HK-2 (cell line): ENCODE measurements around the gene SLC7A7.
"Not testable (repeated sequence)": the region's sequence is repeated elsewhere in the genome, so short reads cannot be mapped to it uniquely, and the experiment has no call there.

Experiments used
- DNase-seq: peaks from one replicate; pipeline ENCODE4 v3.0.0-alpha.2; 2018; ENCODE audit not compliant: unreplicated experiment

Gene SLC7A7

GRCh38 chr14:22814941-22815713 is at the start of gene SLC7A7:
SLC7A7 (minus strand) TSS chr14:22815435; CDS start chr14:22813398, 2,037 bp downstream.
- DNase-seq = no peak

- no peak for DNase-seq
These were observed 49.7 kb upstream of the SLC7A7 start for GRCh38 chr14:22864979-22865378.

- DNase-seq = no peak
These were observed 46.4 kb upstream of the SLC7A7 start for GRCh38 chr14:22861651-22862050.

DNA sequence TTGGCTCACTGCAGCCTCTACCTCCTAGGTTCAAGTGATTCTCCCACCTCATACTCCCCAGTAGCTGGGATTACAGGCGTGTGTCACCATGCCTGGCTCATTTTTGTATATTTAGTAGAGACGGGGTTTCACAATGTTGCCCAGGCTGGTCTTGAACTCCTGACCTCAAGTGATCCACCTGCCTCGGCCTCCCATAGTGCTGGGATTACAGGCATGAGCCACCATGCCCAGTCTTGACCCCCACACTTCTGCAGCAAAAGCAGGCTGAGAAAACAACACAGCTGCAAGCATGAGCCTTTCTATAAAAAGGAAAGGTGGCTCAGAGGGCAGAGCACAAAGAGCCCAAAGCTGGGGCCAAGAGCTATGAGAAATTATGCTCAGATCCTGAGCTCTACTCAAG is 45.1 kb upstream of the SLC7A7 start:
- not testable (repeated sequence) for DNase-seq

- no peak for DNase-seq
These were observed 41.2 kb upstream of the SLC7A7 start for GRCh38 chr14:22856428-22856827.

DNA sequence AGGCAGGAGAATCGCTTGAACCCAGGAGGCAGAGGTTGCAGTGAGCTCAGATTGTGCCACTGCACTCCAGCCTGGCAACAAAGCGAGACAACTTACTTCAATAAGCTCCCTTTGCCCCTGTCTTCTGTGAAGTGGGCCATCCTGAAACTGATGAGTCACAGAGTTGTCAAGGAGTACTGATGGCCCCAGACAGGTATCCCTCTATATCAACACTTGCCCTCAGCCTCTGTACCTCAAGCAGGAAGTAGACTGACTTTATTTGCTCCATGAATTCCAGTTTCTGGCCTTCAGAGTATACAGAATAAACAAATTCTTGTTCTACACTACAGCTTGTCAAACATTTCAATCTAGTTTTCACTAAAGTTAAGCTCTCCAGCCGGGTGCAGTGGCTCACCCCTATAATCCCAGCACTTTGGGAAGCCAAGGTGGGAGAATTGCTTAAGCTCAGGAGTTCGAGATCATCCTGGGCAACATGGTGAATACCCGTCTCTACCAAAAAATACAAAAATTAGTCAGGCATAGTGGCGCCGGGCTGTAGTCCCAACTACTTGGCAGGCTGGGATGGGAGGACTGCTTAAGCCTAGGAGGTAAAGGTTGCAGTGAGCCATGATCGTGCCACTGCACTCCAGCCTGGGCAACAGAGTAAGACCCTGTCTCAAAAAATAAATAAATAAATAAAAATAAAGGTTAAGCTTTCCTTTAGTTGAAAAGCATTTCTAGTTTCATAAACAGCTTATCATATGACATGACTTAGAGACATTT is 39.9 kb upstream of the SLC7A7 start:
- DNase-seq = no peak

DNA sequence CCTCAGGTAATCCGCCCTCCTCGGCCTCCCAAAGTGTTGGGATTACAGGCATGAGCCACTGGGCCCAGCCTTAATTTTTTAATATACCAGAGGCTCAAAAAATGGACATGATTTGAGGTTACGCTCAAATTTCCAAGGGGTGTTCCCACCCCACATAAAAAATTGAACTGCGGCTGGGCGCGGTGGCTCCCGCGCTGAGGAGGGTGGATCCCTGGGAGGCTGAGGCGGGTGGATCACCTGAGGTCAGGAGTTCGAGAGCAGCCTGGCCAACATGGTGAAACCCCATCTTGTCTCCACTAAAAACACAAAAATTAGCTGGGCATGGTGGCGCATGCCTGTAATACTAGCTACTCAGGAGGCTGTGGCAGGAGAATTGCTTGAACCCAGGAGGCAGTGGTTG is 39.1 kb upstream of the SLC7A7 start:
- DNase-seq = not testable (repeated sequence)

- peak; percentile 93 for DNase-seq
These were observed 37.9 kb upstream of the SLC7A7 start for GRCh38 chr14:22852940-22853767.

DNA sequence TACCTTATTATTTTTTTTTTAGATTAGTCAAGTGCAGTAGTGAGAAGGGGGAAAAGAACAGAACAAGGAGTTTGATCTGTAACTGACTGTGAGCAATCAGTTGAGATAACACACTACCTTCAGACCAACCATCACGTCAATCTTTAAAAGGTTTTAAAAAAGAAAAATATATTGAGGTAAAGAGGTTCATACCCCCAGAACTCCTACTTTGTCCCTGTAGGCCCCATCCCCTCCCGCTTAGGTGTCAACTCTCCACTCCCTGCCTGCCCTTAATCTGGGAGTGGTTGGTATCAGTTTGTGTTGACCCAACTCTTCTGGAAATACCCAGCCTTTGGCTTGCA is 37.3 kb upstream of the SLC7A7 start:
- no peak for DNase-seq

DNA sequence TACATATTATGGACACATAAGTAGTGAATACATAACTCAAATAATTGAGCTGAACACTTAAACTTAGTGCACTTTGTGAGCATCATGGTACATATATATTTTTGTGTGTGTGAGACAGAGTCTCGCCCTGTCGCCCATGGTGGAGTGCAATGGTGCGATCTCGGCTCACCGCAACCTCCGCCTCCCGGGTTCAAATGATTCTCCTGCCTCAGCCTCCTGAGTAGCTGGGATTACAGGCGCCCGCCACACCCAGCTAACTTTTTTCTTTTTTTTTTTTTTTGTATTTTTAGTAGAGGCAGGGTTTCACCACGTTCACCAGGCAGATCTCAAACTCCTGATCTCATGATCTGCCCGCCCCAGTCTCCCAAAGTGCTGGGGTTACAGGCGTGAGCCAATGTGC is 36.9 kb upstream of the SLC7A7 start:
- not testable (repeated sequence) for DNase-seq

DNA sequence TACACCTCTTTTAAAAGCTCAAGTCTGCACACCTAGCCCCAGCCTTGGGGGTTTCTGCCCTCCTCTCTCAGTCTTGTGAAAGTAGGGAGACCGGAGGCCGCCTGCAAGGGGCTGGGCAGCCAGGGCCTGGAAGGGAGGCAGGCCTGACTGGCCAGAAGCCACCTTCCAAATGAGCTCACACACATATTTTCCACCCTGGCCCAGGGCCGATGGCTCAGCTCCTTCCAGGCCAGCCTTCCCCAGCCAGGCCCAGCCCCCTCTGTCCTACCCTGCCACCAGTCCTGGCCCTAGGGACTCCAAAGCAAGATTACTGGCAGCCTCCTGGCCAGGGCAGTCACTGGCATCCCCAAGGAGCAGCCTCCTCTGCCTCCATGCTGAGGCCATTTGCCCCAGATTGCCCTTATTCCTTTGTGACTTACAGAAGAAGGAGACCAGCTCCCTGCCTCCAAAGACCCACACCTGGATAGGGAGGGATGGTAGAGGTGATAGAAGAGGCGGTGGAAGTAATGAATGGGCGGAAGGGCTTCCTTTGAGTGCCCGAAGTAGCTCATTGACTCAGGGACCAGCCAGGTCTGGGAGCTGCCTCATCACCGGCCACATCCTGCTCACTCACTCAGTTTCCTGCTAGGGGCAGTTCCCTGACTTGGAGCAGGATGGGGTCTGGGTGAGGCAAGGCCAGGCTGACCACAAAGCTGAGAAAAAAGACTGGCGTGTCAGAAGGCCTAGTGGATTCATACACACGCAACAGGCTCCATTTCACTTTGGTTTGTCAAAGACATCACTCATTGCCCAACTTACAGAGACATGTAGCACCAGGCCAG is 35.9 kb upstream of the SLC7A7 start:
- peak; percentile 86 for DNase-seq

DNA sequence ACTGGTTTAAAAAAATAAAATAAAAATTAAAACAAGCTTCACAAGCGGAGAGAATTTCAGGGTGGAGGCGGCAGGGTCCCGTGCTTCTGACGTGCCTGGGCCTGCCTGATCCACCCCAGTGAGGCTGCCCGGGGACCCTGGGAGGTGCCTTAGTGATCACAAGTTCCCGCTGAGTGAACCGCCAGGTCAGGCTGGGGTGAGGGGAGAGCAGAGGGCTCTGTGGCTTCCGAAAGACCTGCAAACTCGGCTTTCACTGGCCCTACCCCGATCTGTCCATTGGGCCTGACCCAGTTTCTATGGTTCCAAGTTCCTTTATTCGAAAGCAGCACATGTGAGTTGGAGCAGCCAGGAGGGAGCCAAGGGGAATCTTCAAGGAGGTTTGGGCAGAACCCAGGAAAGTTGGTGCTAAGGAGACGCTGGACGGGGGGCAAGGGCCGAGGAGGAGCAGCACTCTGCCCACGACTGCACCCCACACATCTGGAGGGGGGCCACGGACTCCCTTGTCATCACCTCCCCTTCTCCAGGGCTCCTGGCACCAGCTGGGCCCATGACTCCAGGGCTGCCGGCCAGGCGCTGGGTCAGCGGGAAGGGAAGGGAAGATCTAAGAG is 34.1 kb upstream of the SLC7A7 start:
- no peak for DNase-seq

DNA sequence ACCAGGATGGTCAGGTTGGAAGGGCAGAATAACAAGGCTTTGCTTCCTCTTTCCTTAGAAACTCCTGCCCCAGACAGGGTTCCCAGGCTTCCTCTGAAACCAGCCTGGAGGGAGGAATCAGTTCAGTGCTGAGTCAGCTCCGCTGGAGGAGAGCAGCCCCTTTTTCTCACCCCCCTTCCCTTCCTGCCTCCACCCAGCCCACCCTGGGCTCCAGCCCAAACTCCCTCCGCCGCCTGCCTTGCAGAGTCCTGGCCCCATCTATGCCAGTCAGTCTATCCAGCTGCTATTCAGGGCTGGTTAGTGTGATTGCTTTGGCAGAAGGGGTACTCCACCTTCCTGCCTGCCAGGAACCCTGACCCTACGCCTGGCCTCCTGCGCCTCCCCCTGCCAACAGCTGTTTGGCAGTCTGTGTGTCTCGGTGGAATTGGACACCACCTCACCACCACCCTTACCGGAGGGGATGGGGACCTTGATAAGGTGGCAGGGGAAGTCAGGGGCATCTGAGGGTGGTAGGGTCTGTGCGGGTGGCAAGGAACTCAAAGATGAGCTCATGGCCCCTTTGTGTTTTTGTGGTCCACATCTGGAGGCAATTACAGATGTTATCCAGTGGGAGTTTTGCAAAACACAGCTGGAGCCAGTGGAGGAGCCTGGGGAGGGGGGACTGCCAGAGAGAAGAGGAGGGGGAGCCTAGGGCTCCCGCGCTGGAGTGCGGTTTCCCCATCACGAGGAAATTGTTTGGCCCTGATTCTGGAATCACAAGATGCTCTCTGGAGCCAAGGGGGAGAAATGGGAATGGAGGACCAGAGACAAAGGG is 33.3 kb upstream of the SLC7A7 start:
- DNase-seq = no peak

GRCh38 chr14:22847661-22848341 is 32.6 kb upstream of the SLC7A7 start:
- DNase-seq = no peak

GRCh38 chr14:22846811-22847307 is 31.6 kb upstream of the SLC7A7 start:
- DNase-seq = no peak

- DNase-seq = no peak
These were observed 30.8 kb upstream of the SLC7A7 start for GRCh38 chr14:22845821-22846625.

GRCh38 chr14:22845103-22845394 is 29.8 kb upstream of the SLC7A7 start:
- DNase-seq = no peak

DNA sequence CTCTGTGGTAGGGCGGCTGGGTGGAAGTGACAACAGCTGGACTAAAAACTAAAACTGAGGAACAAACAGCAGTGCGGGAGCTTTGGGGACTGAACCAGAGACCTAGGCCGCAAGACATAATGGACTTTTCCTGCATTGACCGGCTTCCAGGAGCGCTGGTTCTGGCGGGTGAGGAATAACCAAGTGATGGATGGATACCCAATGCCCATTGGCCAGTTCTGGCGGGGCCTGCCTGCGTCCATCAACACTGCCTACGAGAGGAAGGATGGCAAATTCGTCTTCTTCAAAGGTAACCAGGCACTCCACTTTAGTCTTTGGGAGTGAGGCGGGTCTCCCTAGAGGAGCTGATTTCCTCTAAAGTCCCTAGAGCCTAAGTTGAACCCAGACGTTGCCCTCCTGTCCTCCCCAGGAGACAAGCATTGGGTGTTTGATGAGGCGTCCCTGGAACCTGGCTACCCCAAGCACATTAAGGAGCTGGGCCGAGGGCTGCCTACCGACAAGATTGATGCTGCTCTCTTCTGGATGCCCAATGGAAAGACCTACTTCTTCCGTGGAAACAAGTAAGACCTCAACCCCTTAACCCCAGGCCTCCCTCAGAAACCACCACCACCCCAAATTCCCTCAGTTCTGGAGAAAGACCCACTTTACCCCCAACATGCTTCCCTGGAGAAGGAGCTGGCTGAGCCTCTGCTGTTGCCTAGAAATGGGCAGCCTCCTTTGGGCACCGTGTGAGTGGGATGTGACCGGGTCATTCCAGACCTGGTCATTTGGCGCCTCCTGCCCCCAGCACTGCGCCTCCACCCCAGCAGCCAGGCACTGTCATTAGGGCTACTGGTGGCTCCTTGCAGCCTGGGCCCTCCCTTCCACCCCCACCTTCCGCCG is 29.2 kb upstream of the SLC7A7 start:
- DNase-seq = no peak
